DMS114 treated with DMSO at 0.1 percent for 48 hours (cell line): Measurements from ENCODE around the gene CBLL1.

Experiments
- DNase-seq: peaks from one replicate; lab custom pipeline; 2025; ENCODE audit not compliant: unreplicated experiment; lab: John Stamatoyannopoulos, UW

CBLL1 gene

DNA sequence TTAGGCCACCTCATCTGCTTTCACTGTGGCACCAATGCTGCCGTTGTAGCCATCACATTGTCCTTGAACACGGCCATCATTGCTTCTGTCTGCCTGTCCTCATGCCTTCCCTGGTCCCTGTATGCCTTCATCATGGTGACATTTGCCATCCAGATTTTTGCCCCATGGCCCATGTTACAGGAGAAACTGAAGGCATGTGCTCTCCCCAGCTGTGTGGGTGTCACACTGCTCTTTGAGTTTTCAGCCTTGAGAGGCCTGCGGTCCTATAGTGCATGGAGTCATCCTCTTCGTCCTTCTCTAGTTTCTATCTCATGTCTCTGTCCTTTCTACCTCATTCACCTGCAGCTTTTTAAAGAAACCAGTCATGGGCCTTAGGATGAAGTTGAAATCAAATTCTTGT, 65.2 kb downstream of the CBLL1 start:
- DNase-seq = no peak

DNA sequence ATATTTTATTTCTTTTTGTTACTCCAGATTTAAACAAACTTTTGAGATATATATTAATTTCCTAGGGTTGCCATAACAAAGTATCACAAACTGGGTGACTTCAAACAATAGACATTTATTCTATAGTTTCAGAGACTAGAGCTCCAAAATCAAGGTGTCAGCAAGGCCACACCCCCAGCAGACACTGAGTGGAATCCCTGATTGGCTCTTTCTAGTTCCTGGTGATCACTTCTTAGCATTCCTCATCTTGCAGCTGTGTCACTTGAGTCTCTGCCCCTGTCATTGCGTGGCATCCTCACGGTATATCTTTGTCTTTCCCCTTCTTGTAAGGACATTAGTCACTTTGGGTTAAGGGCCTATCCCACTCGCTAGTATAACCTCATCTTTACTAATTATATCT, 66.7 kb downstream of the CBLL1 start:
- DNase-seq = no peak
